WTC11 (cell line): ENCODE results near the gene DGLUCY.

Experiments used
- FOXK1 ChIP-seq: sonication (generic); formaldehyde crosslinking; IDR thresholded peaks from 2 replicates; pipeline ENCODE4 v1.8.0; 2022; ENCODE audit warnings: mild to moderate bottlenecking, moderate library complexity, missing genetic modification reagents
- TF ChIP-seq, protein P1 (sequence below): fragments of 200-600 bp; IDR thresholded peaks from 2 replicates; pipeline ENCODE4 v1.8.0; 2022; ENCODE audit warnings: antibody characterized with exemption
- TF ChIP-seq, protein P2 (sequence below): sonication (generic); formaldehyde crosslinking; IDR thresholded peaks from 2 replicates; pipeline ENCODE4 v1.8.1; 2023; ENCODE audit warnings: mild to moderate bottlenecking, missing genetic modification reagents, borderline replicate concordance
- TF ChIP-seq, protein P3 (sequence below): sonication (generic); formaldehyde crosslinking; IDR thresholded peaks from 2 replicates; pipeline ENCODE4 v1.8.0; 2022; ENCODE audit warnings: mild to moderate bottlenecking, missing genetic modification reagents
- TF ChIP-seq, protein P4 (sequence below): sonication (generic); formaldehyde crosslinking; IDR thresholded peaks from 2 replicates; pipeline ENCODE4 v1.8.1; 2023; ENCODE audit warnings: mild to moderate bottlenecking, missing genetic modification reagents

DNA sequence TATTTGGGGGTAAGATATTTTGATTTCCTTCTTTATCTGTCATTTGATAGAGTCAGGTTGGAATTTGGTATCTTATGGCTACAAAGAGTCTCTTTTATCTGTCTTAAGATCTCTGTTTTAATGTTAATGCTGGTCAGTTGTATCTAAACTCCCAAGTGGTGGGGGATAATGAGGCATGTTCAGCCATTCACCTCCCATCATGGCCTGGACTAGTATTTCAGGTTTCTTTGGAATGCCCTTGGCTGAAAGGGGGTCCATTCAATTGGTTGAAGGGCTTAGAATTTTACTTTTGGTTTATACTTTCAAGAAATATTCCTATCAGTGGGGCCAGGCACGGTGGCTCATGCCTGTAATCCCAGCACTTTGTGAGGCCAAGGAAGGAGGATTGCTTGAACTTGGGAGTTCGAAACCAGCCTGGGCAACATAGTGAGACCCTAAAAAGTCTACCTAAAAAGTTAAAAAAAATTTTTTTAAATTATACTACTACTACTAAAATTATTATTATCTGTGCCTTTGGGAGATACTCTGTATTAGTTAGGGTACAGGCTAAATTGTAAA, 4.7 kb downstream of the DGLUCY start:
- TF ChIP-seq, protein P1, sequence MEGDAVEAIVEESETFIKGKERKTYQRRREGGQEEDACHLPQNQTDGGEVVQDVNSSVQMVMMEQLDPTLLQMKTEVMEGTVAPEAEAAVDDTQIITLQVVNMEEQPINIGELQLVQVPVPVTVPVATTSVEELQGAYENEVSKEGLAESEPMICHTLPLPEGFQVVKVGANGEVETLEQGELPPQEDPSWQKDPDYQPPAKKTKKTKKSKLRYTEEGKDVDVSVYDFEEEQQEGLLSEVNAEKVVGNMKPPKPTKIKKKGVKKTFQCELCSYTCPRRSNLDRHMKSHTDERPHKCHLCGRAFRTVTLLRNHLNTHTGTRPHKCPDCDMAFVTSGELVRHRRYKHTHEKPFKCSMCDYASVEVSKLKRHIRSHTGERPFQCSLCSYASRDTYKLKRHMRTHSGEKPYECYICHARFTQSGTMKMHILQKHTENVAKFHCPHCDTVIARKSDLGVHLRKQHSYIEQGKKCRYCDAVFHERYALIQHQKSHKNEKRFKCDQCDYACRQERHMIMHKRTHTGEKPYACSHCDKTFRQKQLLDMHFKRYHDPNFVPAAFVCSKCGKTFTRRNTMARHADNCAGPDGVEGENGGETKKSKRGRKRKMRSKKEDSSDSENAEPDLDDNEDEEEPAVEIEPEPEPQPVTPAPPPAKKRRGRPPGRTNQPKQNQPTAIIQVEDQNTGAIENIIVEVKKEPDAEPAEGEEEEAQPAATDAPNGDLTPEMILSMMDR = no peak
- TF ChIP-seq, protein P2, sequence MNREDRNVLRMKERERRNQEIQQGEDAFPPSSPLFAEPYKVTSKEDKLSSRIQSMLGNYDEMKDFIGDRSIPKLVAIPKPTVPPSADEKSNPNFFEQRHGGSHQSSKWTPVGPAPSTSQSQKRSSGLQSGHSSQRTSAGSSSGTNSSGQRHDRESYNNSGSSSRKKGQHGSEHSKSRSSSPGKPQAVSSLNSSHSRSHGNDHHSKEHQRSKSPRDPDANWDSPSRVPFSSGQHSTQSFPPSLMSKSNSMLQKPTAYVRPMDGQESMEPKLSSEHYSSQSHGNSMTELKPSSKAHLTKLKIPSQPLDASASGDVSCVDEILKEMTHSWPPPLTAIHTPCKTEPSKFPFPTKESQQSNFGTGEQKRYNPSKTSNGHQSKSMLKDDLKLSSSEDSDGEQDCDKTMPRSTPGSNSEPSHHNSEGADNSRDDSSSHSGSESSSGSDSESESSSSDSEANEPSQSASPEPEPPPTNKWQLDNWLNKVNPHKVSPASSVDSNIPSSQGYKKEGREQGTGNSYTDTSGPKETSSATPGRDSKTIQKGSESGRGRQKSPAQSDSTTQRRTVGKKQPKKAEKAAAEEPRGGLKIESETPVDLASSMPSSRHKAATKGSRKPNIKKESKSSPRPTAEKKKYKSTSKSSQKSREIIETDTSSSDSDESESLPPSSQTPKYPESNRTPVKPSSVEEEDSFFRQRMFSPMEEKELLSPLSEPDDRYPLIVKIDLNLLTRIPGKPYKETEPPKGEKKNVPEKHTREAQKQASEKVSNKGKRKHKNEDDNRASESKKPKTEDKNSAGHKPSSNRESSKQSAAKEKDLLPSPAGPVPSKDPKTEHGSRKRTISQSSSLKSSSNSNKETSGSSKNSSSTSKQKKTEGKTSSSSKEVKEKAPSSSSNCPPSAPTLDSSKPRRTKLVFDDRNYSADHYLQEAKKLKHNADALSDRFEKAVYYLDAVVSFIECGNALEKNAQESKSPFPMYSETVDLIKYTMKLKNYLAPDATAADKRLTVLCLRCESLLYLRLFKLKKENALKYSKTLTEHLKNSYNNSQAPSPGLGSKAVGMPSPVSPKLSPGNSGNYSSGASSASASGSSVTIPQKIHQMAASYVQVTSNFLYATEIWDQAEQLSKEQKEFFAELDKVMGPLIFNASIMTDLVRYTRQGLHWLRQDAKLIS (CRISPR knock-in tag) = no peak
- TF ChIP-seq, protein P3, sequence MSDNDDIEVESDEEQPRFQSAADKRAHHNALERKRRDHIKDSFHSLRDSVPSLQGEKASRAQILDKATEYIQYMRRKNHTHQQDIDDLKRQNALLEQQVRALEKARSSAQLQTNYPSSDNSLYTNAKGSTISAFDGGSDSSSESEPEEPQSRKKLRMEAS = no peak
- no peak for TF ChIP-seq FOXK1 (CRISPR knock-in tag)
- TF ChIP-seq, protein P4, sequence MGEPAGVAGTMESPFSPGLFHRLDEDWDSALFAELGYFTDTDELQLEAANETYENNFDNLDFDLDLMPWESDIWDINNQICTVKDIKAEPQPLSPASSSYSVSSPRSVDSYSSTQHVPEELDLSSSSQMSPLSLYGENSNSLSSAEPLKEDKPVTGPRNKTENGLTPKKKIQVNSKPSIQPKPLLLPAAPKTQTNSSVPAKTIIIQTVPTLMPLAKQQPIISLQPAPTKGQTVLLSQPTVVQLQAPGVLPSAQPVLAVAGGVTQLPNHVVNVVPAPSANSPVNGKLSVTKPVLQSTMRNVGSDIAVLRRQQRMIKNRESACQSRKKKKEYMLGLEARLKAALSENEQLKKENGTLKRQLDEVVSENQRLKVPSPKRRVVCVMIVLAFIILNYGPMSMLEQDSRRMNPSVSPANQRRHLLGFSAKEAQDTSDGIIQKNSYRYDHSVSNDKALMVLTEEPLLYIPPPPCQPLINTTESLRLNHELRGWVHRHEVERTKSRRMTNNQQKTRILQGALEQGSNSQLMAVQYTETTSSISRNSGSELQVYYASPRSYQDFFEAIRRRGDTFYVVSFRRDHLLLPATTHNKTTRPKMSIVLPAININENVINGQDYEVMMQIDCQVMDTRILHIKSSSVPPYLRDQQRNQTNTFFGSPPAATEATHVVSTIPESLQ (CRISPR knock-in tag) = no peak
